Pulmonary artery endothelial cell (primary cell): Measurements from ENCODE around the gene IGF2BP1. TPM values are rescaled to one million over a fixed set of nuclear protein-coding genes. Genes with fewer than 3 reads are reported as not detected.
"Not testable (repeated sequence)": the region's sequence is repeated elsewhere in the genome, so short reads cannot be mapped to it uniquely, and the experiment has no call there.

Source experiments
- DNase-seq: peaks from one replicate; pipeline ENCODE4 v3.0.0-alpha.2; 2011; ENCODE audit warnings: low read depth, low spot score
- total RNA-seq: library from RNA; depleted of rRNA; stranded (reverse); fragments of >200 nt; gene quantifications from 2 replicates; pipeline ENCODE4 v1.2.3, GENCODE V29; 2014

The IGF2BP1 gene
- total RNA-seq, 1 donor from 2014 or later = 0.40 TPM

- no peak for DNase-seq
These were observed 56.1 kb downstream of the IGF2BP1 start for GRCh38 chr17:49053171-49053829.

DNA sequence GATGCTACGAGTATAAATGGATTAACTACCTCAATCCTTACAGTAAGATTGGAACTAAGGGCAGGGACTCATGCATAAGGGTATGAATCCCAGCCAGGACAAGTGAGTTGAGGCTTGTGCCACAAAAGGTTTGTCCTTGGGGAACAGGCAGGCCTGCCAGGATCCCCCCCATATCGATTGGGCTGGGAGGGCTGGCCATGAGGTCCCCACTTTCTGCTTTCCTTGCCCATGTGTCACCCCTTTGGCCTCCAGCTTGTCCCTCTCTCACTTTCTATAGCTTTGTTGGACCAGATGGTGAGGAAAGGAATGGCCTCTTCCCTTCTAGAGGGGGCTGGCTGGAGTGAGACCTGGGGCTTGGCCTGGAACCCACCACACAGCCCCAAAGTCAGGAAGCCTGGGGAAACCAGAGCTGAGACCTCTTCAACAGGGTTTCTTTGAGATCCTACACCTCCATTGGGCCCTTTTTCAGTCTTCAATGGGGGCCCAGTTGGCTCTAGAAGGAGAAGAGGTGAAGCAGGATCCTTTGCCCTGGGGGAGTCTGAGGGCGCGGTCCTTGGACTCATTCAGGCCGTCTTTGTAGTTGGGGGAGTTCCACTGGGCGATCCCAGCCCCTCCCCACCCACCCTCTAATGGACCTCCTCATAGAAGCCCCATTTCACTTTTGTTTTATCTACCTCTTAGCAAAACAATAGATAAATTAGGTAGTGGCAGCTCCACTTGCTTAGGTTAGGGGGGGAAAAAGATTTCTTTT, 57.3 kb downstream of the IGF2BP1 start:
- no peak for DNase-seq

DNA sequence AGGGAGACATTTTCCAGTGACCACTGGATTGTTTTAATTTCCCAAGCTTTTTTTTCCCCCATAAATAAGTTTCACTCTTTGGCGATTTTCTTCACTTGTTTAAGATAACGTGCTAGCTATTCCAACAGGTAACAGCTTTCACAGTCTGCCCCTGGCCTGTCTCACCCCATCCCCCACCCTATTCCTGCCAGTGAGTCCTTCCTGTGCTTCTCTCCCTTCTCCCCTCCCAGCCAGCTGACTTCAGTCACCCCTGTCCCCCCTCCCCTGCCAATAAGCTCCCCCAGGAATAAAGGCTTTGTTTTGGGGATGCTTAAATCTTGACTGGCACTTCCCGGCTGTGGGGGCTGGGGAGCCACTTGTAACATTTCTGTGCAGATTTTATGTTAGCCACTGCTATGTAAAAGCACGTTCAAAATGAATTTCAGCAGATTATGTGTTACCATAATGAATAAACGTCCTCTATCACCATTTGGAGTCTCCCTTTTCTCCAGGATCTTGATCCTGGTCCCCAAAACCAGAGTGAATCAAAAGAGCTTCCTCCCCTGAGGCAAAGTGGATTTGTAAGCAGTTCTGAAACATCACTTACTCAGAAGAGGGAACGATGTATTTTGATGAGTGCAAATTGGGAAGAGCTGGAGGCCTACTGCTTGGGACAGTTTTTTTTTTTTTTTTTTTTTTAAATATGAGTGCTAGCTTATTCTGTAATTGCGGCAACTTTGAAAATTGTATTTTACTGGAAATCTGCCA, 58.2 kb downstream of the IGF2BP1 start:
- no peak for DNase-seq

- no peak for DNase-seq
These were observed 64.3 kb downstream of the IGF2BP1 start for GRCh38 chr17:49061524-49061943.

DNA sequence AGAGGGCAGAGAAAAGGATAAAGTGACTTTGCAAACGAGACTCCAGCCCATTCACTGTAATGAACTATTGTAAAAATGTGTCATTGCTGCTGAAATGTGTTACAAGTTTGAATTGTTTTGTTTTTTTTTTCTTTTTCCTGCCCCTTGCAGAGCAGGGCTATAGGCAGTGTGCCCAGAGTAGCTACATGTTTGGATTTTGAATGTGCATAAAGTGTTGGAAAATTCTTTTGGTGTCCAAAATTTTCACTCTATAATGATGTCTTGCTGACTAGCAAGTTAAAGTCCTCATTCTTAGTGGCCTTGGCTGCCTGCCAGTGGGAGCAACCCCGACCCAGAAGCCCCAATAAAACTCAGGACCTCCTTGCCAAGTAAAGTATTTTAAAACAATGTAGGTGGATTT, 66.5 kb downstream of the IGF2BP1 start:
- DNase-seq = no peak

- no peak for DNase-seq
These were observed 70.0 kb downstream of the IGF2BP1 start for GRCh38 chr17:49067163-49067562.

GRCh38 chr17:49069585-49070273, 72.5 kb downstream of the IGF2BP1 start:
- no peak for DNase-seq

DNA sequence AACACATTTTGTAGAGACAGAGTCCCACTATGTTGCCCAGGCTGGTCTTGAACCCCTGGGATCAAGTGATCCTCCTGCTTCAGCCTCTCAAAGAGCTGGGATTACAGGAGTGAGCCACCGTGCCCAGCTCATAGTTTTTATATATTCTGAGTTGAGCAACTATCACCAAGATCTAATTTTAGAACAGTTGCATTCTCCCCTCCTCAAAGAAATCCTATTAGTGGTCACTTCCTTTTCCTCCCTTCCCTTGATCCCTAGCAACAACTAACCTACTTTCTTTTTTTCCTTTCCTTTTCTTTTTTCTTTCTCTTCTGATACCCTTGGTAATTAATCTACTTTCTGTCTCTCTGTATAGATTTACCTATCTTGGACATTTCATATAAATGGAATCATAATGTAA, 73.9 kb downstream of the IGF2BP1 start:
- DNase-seq = no peak

DNA sequence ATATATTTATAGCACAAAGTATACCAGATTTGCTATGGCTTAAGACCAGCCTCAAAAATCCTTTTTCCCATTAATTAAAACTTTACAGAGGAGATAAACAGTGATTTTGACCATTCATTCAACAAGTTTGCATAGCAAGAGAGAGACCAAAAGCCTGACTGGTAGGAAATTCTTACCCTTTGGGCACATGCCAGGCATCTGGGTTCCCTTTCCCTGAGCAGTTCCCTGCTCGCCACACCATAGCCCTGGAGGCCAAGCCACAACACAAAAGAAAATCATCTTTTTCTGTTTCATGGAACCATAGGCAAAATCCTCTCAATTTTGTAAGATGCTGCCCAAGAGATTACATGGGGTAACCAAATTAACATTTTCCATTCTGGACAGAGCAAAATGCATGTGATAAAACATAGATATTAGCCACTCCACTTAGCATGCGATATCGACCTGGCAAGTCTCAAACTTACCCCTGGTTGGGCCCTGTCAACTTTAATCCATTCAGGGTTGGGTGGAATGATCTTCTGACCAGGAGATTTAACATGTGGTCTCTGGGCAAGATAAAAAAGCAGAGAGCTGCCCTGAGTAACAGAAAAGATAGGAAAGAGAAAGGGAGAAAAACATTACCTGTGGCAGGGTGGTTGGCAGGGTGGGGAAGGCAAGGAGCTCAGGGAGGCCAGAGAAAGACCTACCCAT, 77.8 kb downstream of the IGF2BP1 start:
- no peak for DNase-seq

DNA sequence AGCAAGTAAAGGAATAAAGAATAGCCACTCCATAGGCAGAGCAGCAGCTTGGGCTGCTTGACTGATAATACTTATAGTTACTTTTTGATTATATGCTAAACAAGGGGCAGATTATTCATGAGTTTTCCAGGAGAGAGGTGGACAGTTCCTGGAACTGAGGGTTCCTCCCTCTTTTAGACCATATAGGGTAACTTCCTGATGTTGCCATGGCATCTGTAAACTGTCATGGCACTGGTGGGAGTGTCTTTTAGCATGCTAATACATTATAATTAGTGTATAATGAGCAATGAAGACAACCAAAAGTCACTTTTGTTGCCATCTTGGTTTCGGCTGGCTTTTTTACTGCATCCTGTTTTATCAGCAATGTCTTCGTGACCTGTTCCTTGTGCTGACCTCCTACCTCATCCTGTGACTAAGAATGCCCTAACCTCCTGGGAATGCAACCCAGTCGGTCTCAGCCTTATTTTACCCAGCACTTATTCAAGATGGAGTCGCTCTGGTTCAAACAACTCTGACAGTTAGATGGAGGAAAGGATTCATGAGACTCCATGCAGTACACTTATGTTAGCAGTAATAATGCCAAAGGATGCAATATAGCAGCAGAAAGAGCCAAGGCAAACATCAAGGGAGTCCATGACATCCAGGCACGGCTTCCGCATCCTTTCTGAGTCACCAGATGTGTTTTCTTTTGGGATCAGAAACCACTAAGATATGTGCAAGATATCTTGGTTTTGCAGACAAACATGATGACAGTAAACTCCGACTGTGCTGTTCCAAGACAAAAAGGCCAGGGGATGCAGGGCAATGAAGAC, 79.6 kb downstream of the IGF2BP1 start:
- DNase-seq = peak; percentile 30

- DNase-seq = no peak
These were observed 81.1 kb downstream of the IGF2BP1 start for GRCh38 chr17:49078248-49078647.

DNA sequence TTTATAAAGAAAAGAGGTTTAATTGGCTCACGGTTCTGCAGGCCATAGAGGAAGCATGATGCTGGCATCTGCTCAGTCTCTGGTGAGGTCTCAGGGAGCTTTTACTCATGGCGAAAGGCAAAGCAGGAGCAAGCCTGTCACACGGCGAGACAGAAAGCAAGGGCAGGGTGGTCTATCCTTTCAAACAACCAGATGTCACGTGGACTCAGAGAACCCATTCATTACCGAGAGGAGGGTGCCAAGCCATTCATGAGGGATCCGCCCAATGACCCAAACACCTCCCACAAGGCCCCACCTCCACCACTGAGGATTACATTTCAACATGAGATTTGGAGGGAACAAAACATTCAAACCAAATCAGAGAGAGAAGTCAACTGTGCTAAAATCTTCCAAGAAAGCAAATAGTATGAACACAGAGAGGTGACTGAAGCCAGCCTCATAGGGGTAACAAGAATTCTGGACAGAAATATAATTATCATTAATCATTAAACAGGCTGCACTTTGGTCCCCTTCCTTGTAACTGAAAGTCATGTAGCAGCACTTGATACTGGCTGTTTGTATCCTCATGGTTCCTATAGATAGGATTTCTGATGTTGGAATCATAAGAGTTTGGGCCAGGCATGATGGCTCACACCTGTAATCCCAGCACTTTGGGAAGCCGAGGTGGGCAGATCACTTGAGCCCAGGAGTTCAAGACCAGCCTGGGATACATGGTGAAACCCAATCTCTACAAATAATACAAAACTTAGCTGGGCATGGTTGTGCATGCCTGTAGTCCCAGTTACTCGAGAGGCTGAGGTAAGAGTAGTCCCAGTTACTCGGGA, 82.9 kb downstream of the IGF2BP1 start:
- DNase-seq = no peak

DNA sequence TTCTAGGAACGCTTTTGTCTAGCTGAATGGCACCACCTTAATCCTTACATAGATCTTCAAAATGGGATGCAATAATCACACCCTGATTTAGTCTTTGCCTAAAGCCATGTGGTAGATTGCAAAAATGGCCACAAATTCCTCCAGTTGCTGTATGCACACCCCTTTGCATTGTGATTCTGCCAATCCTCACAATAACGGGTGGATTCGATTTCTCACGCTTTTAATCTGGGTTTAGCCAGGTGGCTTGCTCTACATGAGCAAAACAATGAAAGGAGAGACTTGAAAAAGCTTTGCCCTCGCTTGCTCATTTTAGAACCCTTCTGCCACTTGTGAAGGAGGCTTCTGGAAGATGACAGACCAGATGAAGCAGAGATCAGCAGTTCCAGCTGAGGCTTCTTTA, 85.0 kb downstream of the IGF2BP1 start:
- DNase-seq = no peak

DNA sequence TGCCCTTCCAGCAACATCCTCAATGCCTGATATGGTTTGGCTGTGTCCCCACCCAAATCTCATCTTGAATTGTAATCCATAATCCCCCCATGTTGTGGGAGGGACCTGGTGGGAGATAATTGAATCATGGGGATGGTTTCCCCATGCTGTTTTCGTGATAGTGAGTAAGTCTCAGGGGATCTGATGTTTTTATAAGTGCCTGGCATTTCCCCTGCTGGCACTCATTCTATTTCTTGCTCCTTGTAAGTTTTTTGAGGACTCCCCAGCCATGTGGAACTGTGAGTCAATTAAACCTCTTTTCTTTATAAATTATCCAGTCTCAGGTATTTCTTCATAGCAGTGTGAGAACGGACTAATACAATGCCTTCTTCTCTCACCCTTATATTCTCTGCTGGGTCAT, 87.9 kb downstream of the IGF2BP1 start:
- DNase-seq = not testable (repeated sequence)

DNA sequence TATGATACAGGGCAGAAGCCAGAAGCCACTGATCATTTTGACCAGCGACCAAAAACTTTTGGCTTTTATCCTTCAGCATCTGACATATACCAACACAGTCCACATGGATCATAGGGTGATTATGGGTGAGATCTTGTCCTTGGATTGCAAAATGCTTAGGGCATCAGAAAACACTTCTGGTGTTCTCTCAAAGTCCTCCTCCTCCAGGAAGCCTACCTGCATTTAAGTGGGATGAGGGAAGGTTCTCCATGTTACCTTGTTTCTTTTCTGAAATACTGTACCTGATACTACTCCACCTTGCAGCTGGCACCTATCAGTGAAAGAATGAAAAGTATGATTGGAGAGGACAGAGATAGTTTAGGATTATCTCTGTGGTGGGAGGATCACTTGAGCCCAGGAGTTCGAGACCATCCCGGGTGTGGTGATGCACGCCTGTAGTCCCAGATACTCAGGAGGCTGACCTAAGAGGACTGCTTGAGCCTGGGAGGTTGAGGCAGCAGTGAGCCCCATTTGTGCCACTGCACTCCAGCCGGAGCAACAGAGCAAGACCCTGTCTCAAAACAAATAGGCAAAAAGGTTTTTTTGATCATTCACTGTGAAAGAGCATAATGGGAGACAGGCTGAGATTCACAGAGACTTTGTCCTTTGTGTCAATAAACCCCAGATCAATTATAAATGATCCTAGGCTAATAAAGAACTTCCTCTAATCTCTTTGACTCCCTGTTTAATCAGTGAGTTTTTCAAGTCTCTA, 88.6 kb downstream of the IGF2BP1 start:
- no peak for DNase-seq

DNA sequence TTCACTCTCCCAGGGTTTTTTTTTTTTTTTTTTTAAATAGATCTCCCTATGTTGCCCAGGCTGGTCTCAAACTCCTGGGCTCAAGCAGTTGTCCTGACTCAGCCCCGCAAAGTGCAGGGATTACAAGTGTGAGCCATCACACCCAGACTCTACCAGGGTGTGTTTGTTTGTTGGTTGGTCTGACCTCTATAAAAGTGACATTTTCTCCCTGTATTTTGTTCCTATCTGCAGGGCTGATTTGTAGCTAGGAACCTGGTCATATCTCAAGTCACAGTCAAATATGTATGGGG, 89.1 kb downstream of the IGF2BP1 start:
- DNase-seq = no peak

DNA sequence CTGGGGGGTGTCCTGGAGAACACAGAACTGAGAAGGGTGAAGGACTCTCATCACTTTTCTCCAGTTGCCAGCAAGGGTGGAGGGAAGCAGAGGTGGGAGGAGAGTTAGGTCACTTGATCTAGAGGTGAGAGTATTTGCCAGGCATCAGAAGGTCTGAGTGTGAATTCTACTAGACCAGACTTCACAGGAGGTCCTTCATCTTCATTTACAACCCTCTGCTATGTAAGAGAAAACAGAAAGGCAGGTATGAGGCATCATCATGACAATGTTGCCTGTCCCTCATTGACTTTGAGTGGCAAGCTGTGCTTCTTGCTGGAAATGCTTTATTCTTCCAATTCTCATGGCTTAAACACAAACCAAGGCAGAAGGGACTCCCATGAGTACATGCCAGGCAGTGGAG, 89.5 kb downstream of the IGF2BP1 start:
- no peak for DNase-seq

DNA sequence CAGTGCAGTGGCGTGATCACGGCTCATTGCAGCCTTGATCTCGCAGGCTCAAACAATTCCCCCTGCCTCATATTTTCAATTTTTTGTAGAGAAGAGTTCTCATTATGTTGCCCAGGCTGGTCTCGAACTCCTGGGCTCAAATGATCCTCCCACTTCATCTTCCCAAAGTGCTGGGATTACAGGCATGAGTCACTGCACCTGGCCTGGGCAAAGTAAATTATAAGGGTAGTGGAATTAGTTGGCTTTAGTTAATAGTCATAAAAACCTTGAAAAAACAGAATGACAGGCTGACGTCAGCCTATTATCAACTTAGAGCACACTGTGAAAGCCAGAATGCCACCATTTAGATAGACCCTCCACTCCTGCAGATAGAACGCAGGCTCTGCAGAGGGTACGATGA, 91.9 kb downstream of the IGF2BP1 start:
- no peak for DNase-seq
